Measurements from ENCODE around the gene RTEL1.

The RTEL1 gene

GRCh38 chr20:63618291-63618980 is 39.7 kb upstream of the RTEL1 start:
- TF ChIP-seq, protein P1, sequence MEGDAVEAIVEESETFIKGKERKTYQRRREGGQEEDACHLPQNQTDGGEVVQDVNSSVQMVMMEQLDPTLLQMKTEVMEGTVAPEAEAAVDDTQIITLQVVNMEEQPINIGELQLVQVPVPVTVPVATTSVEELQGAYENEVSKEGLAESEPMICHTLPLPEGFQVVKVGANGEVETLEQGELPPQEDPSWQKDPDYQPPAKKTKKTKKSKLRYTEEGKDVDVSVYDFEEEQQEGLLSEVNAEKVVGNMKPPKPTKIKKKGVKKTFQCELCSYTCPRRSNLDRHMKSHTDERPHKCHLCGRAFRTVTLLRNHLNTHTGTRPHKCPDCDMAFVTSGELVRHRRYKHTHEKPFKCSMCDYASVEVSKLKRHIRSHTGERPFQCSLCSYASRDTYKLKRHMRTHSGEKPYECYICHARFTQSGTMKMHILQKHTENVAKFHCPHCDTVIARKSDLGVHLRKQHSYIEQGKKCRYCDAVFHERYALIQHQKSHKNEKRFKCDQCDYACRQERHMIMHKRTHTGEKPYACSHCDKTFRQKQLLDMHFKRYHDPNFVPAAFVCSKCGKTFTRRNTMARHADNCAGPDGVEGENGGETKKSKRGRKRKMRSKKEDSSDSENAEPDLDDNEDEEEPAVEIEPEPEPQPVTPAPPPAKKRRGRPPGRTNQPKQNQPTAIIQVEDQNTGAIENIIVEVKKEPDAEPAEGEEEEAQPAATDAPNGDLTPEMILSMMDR (IDR thresholded peaks at IDR 0.05; ENCODE audit: extremely low read depth, missing control alignments) = no peak
- no peak for DNase-seq (ENCODE audit: low spot score)

DNA sequence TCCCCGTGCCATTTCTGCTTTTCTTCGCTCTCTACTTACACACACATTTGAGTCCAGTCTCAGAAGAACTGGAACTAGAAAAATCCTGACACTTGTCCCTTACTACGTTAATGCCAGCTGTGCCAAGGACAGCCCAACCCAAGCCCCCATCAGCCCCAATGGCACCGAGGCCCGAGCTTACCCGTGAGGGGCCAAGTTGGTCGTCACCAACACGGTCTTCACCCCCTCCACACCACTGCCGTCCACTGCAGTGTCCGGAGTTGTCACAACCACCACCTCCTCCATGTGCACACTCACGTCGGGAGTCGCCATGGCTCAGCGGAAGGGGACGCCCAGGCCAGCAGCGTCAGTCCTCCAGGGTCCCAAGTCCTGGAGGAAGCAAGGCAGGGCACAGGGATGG is 39.0 kb upstream of the RTEL1 start:
- TF ChIP-seq, protein P1 (IDR thresholded peaks at IDR 0.05; ENCODE audit: extremely low read depth, missing control alignments) = no peak
- no peak for DNase-seq (ENCODE audit: low spot score)

DNA sequence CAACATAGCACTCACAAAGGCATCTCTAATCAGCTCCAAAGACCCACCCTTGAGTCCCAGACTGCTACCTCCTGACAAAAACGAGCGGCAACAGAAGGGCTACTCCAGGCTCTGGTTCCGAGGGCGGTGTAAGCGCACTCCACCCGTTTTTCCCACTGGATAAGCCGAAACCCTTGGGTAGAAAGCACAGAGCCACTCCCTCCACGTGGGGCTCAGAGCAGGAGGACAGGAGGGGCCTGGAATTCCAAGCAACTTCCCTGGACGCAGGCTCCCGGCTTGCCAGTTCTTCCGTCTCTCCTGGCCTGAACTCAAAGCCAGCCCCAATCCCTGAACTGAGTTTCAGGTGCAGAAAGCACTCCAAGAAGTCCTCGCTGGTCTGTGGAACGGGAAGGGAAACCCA is 38.6 kb upstream of the RTEL1 start:
- TF ChIP-seq, protein P1 (IDR thresholded peaks at IDR 0.05; ENCODE audit: extremely low read depth, missing control alignments) = no peak
- no peak for DNase-seq (ENCODE audit: low spot score)

GRCh38 chr20:63620991-63621390 is 37.1 kb upstream of the RTEL1 start:
- no peak for DNase-seq (ENCODE audit: low spot score)
- TF ChIP-seq, protein P1 (IDR thresholded peaks at IDR 0.05; ENCODE audit: extremely low read depth, missing control alignments) = no peak

DNA sequence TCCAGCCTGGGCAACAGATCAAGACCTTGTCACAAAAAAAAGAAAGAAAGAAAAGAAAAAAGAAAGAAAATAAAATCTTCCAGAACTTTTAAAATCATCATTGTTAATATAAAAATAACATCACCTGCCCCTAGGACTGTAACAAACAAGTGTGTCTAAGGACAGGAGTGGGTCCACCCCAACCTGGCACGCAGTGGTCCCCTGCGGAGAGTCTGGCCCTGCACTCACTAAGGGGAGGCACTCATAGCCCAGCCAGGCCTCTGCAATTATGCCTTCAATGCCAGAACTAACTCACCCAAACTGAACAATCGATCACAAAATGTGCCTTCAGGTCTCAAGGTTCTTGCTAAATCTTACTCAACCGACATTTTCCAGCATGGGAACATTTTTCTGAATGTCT is 36.0 kb upstream of the RTEL1 start:
- DNase-seq (ENCODE audit: low spot score) = no peak

GRCh38 chr20:63622732-63623131 is 35.4 kb upstream of the RTEL1 start:
- no peak for DNase-seq (ENCODE audit: low spot score)
- TF ChIP-seq, protein P1 (IDR thresholded peaks at IDR 0.05; ENCODE audit: extremely low read depth, missing control alignments) = no peak

More for the DNA sequence above, 36.0 kb upstream of the RTEL1 start:
- TF ChIP-seq, protein P1 (IDR thresholded peaks at IDR 0.05; ENCODE audit: extremely low read depth, missing control alignments) = no peak

DNA sequence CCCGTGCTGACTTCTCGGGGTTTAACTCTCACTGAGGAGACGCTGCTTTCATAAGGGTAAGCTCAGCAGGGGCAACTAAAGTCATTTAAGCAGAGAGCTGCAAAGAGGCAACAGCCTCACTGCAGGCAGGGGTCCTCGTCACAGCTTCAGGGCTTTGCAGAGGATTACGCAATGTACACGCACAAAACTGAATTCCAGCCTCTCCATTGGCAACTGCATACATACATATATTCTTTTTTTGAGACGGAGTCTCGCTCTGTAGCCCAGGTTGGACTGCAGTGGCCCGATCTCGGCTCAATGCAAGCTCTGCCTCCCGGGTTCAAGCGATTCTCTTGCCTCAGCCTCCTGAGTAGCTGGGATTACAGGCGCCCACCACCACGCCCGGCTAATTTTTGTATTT is 33.6 kb upstream of the RTEL1 start:
- TF ChIP-seq, protein P1 (IDR thresholded peaks at IDR 0.05; ENCODE audit: extremely low read depth, missing control alignments) = no peak
- no peak for DNase-seq (ENCODE audit: low spot score)
